CD4-positive, alpha-beta T cell (primary cell): ENCODE results near the gene TIPRL. TPM values are rescaled to one million over a fixed set of nuclear protein-coding genes. Genes with fewer than 3 reads are reported as not detected.

Source experiments
- ATAC-seq: fragments of 200-7000 bp; cut with Tn5 transposase; one replicate; pipeline ENCODE4 v1.10.0; 2022; ENCODE audit warnings: mild to moderate bottlenecking; ENCODE audit not compliant: poor library complexity
- CTCF ChIA-PET: fragments of 350-600 bp; sonication (Branson Sonifier 250); formaldehyde crosslinking; loops from one replicate; lab custom pipeline; 2021; ENCODE audit warnings: antibody characterized with exemption, inconsistent platforms; lab: Charles Lee
- POLR2A ChIA-PET: fragments of 350-600 bp; sonication (Branson Sonifier 250); formaldehyde crosslinking; loops from one replicate; lab custom pipeline; 2021; ENCODE audit warnings: antibody characterized with exemption, inconsistent platforms; lab: Charles Lee
- DNase-seq, 14 experiments: peaks; one replicate each; pipeline ENCODE4 v3.0.0-alpha.2; 2013 to 2020; ENCODE audit warnings: mixed read lengths in 2 of 14
- H3K27ac ChIP-seq, 2 donors: one replicate each; pipeline versions ENCODE4 v1.5.1 to v1.7.0; 2013; ENCODE audit warnings: low read length in 2 of 2, low read depth in 1 of 2, mild to moderate bottlenecking in 1 of 2
- H3K27me3 ChIP-seq, 2 experiments: 1 replicate in 1 of 2; 2 replicates in 1 of 2; pipeline versions ENCODE4 v1.6.1 to v1.7.0; 2013; ENCODE audit warnings: low read length in 2 of 2, control low read depth in 1 of 2, mild to moderate bottlenecking in 1 of 2, moderate library complexity in 1 of 2; ENCODE audit not compliant: insufficient read depth in 2 of 2, control insufficient read depth in 1 of 2
- H3K36me3 ChIP-seq: one replicate; pipeline ENCODE4 v1.6.1; 2013; ENCODE audit warnings: low read length, control low read depth; ENCODE audit not compliant: insufficient read depth
- H3K4me1 ChIP-seq: one replicate; pipeline ENCODE4 v1.6.1; 2013; ENCODE audit warnings: low read length, control low read depth; ENCODE audit not compliant: insufficient read depth
- H3K4me3 ChIP-seq: one replicate; pipeline ENCODE4 v1.5.1; 2013; ENCODE audit warnings: mild to moderate bottlenecking, low read length, moderate library complexity
- H3K9me3 ChIP-seq, 2 experiments: 1 replicate in 1 of 2; 2 replicates in 1 of 2; pipeline versions ENCODE4 v1.6.1 to v1.7.0; 2013; ENCODE audit warnings: low read length in 2 of 2, mild to moderate bottlenecking in 2 of 2, control low read depth in 1 of 2, moderate library complexity in 1 of 2; ENCODE audit not compliant: control insufficient read depth in 1 of 2, insufficient read depth in 1 of 2
- H3K27ac Mint-ChIP-seq: one replicate; pipeline ENCODE4 v1.8.0; 2020; ENCODE audit warnings: mixed read lengths
- H3K27me3 Mint-ChIP-seq: one replicate; pipeline ENCODE4 v1.8.0; 2021; ENCODE audit warnings: mixed read lengths
- H3K36me3 Mint-ChIP-seq: one replicate; pipeline ENCODE4 v1.8.0; 2021; ENCODE audit warnings: low read depth, mixed read lengths
- H3K4me1 Mint-ChIP-seq: one replicate; pipeline ENCODE4 v1.8.0; 2021; ENCODE audit warnings: low read depth, mixed read lengths
- H3K4me3 Mint-ChIP-seq: one replicate; pipeline ENCODE4 v1.8.0; 2020; ENCODE audit warnings: mild to moderate bottlenecking, mixed read lengths
- H3K9me3 Mint-ChIP-seq: one replicate; pipeline ENCODE4 v1.8.0; 2020; ENCODE audit warnings: mixed read lengths
- CTCF ChIP-seq: fragments of 200-600 bp; IDR thresholded peaks from one replicate; pipeline ENCODE4 v1.8.0; 2022; ENCODE audit warnings: antibody characterized with exemption, mild to moderate bottlenecking
- intact Hi-C, 2 experiments: fragments of 100-400 bp; cut with DNase I in 1 of 2; cut with micrococcal nuclease in 1 of 2; formaldehyde crosslinking; loops; one replicate each; pipeline versions ENCODE4 v1.15.1 to v1.9.0; 2023 to 2025; cut with DNase I, micrococcal nuclease
- total RNA-seq, 174 experiments: library from RNA in 2 of 174; stranded (reverse) in 2 of 174; gene quantifications; one replicate each; pipeline ENCODE4 v1.2.3 and lab custom pipeline; 2021 to 2026

Gene TIPRL
- total RNA-seq, 2 experiments from 2014 or later: 15.8 to 16.4 TPM

- H3K4me1 ChIP-seq: peaks cover 17% of the 10 kb centered on the region
- ATAC-seq (peak; percentile 39), DNase-seq (no peak)
- CTCF ChIA-PET: interaction anchor here (0.7 to 2.4 kb wide), 9 partner anchors 10 to 173 kb away, joined by 3 to 21 read pairs (median 3); partner anchors contain the start of genes SFT2D2 and TIPRL
- Mint-ChIP-seq H3K36me3 (peaks cover 94% of the 10 kb centered on the region), H3K27ac (peak overlapping the region; percentile 58), H3K4me1 (peaks cover 60% of the 10 kb centered on the region), H3K27me3 (no peaks in the 10 kb centered on the region), H3K4me3 (no peak overlapping the region), H3K9me3 (no peaks in the 10 kb centered on the region)
- H3K4me3 ChIP-seq: no peak overlapping the region
- H3K27me3 ChIP-seq: no peaks in the 10 kb centered on the region
- no peak overlapping the region for H3K27ac ChIP-seq
- H3K36me3 ChIP-seq: peaks cover 87% of the 10 kb centered on the region
- POLR2A ChIA-PET: interaction anchor here (0.9 to 1.9 kb wide), 2 partner anchors 9 to 48 kb away, joined by 3 to 11 read pairs; partner anchors contain the start of gene SFT2D2
- TF ChIP-seq CTCF: no peak
- no peaks in the 10 kb centered on the region for H3K9me3 ChIP-seq
- intact Hi-C loops: loop anchor here in 1 of 2 experiments (10.0 kb wide), 1 partner anchor 129 kb away; no protein-coding TSS in a partner anchor
Observed at GRCh38 chr1:168235548-168235885, 56.8 kb downstream of the TIPRL start.

DNA sequence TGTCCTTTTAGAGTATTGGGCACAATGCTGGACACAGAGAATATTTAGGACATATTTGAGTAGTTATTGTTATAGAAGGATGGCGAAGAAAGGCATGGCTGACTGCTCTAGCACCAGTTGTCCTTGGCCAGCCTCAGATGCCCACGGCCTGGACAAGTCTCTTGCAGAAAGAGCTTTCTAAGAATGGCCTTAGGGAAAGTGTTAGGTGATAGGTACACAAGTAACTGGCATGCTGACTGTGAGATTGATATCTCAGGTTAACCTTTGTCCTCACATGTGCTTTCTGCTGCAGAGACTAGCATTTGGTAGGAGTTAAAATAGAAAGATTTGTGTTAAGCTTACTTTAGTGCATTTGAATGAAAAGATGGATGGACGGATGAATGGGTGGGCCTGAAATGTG lies 57.2 kb downstream of the TIPRL start:
- H3K9me3 Mint-ChIP-seq: no peaks in the 10 kb centered on the region
- H3K36me3 Mint-ChIP-seq: peaks cover 94% of the 10 kb centered on the region
- no peak for TF ChIP-seq CTCF
- H3K27ac ChIP-seq: no peak overlapping the region
- peak overlapping the region; percentile 58 for H3K27ac Mint-ChIP-seq
- DNase-seq (no peak), ATAC-seq (no peak)
- H3K4me1 Mint-ChIP-seq: peaks cover 55% of the 10 kb centered on the region
- no peak overlapping the region for H3K4me3 Mint-ChIP-seq
- peaks cover 87% of the 10 kb centered on the region for H3K36me3 ChIP-seq
- ChIA-PET POLR2A (interaction anchor here (0.9 to 1.9 kb wide), 2 partner anchors 9 to 49 kb away, joined by 3 to 11 read pairs; partner anchors contain the start of gene SFT2D2), CTCF (interaction anchor here (0.7 to 2.4 kb wide), 9 partner anchors 10 to 173 kb away, joined by 3 to 21 read pairs (median 3); partner anchors contain the start of genes SFT2D2 and TIPRL)
- peaks cover 13% of the 10 kb centered on the region for H3K4me1 ChIP-seq
- no peaks in the 10 kb centered on the region for H3K9me3 ChIP-seq
- H3K4me3 ChIP-seq: no peak overlapping the region
- no peaks in the 10 kb centered on the region for H3K27me3 Mint-ChIP-seq
- no peaks in the 10 kb centered on the region for H3K27me3 ChIP-seq
- intact Hi-C loops: loop anchor here in 1 of 2 experiments (10.0 kb wide), 1 partner anchor 129 kb away; no protein-coding TSS in a partner anchor

DNA sequence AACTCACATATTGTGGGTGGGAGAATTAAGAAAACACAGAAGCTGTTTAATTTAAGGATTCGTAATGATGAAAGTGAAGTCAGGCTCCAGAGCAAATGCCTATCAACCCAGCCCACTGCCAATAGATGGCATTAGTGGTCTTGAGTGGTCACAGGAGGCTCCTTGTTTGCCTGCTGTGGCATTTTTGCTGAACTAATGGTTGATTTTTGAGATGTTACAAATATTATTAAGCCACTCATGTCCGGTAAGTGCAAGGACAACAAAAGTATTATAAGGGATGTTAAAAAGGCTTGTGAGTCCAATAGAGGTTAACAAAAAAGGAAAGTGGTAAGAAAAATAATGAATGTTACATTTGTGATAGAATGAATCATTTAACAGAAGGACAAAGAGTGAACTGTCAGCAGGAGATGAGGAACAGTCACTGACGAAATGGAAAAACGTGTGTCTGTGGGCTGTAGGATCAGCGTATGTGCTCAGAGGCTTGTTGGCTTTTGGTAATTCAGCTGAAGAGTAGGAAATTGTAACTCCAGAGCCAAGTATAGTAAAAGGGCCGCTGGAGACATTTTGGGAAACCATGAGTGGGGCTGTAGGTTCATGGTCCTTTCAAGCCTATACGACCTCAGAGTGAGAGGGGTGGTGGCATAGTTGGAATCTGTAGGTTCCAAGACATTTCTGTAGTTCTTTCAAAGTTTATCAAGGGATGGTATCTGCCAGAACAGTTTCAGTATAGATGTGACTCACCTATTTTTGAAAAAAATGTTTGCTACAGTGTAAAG lies 58.3 kb downstream of the TIPRL start:
- peaks cover 96% of the 10 kb centered on the region for H3K36me3 Mint-ChIP-seq
- H3K4me3 ChIP-seq: no peak overlapping the region
- H3K27ac ChIP-seq: no peak overlapping the region
- H3K9me3 ChIP-seq: no peaks in the 10 kb centered on the region
- H3K27me3 ChIP-seq: no peaks in the 10 kb centered on the region
- no peak overlapping the region for H3K4me3 Mint-ChIP-seq
- no peak for TF ChIP-seq CTCF
- POLR2A ChIA-PET: interaction anchor here (3.3 kb wide), 1 partner anchor 10 kb away, joined by 10 read pairs; the partner anchor contains the start of gene SFT2D2
- H3K4me1 ChIP-seq: peaks cover 12% of the 10 kb centered on the region
- peak overlapping the region; percentile 58 for H3K27ac Mint-ChIP-seq
- DNase-seq (no peak), ATAC-seq (no peak)
- H3K9me3 Mint-ChIP-seq: no peaks in the 10 kb centered on the region
- intact Hi-C loops: loop anchor here in 1 of 2 experiments (10.0 kb wide), 1 partner anchor 128 kb away; no protein-coding TSS in a partner anchor
- H3K4me1 Mint-ChIP-seq: peaks cover 46% of the 10 kb centered on the region
- CTCF ChIA-PET: no interaction called here
- no peaks in the 10 kb centered on the region for H3K27me3 Mint-ChIP-seq
- peaks cover 85% of the 10 kb centered on the region for H3K36me3 ChIP-seq
